GM19455 (cell line): ENCODE data around the gene CSAG2.

Experiments used
- ATAC-seq: cut with Tn5 transposase; IDR thresholded peaks from one replicate; pipeline ENCODE4 v1.9.1; 2021; ENCODE audit not compliant: unreplicated experiment

Gene CSAG2

DNA sequence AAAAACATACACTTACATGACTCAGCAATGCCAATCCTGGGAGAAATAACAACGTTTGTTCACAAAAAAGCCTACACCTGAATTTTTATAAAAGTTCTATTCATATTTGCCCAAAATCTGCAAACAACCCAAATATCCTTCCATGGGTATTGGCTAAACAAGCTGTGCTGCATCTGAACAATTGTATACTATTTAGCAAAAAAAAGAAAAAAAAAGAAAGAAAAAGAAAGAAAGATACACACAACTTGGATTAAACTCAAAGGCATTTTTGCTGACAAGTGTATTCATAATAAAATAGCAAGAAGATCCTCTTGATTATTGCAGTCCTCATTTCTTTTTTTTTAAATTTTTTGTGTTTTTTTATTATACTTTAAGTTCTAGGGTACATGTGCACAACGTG is 34.9 kb downstream of the CSAG2 start:
- no peak for ATAC-seq

DNA sequence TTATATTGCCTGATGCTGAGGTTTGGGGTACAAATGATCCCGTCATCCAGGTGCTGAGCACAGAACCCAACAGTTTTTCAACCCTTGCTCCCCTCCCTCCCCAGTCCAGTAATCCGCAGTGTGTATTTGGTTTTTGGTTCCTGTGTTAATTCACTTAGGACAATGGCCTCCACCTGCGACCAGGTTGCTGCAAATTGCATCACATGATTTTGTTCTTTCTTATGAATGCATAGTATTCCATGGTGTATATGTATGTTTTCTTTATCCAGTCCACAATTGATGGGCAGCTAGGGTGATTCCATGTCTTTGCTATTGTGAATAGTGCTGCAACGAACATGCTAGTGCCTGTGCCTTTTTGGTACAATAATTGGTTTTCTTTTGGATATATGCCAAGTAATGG is 46.0 kb downstream of the CSAG2 start:
- ATAC-seq = no peak

DNA sequence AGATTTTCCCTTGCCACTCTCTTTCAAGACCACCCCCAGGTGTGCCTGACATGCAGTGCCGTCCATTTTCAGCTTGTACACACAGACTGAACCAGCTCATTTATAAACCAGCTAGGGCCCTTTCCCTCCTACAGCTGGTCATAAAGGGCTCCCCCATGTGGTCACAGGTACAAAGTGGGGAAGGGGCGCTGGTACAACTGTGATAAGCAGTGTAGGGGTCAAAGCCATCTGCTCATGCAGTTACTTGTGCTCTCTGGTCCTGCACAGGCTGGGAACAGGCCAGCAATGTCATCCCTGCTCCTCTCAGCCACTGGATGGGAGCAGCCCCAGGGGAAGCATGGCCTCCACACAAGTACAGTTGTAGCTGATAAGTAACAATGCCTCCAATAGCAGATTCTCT is 50.8 kb downstream of the CSAG2 start:
- no peak for ATAC-seq
